HG03196 (cell line): Measurements from ENCODE around the gene GPR84.

Experiments
- ATAC-seq: cut with Tn5 transposase; IDR thresholded peaks from one replicate; pipeline ENCODE4 v1.9.1; 2021; ENCODE audit not compliant: unreplicated experiment

The GPR84 gene

DNA sequence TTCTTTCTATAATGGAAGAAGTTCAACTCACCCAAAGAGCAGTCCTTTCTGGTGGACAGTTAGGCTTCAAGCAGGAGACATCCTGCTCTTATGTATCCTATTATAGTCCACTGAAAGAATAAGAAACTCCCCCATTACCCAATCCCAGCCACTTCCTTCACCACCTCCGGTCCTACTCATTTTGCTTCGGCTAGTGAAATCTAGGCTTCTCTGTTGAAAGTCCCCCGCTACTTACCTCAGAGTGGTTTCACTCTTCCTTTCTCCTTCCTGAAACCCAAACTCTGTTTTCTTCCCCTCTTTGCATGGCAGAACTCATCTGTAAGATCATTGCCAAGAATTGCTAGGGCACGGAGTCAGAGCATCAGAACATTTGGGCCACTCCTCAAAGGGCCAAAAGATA is at the start of gene GPR84:
Gene GPR84, minus strand, starts transcription at position 74 of the 400 bp plus-strand sequence. CDS start 635 bp downstream, outside the sequence.
- ATAC-seq, result peak; percentile 43

DNA sequence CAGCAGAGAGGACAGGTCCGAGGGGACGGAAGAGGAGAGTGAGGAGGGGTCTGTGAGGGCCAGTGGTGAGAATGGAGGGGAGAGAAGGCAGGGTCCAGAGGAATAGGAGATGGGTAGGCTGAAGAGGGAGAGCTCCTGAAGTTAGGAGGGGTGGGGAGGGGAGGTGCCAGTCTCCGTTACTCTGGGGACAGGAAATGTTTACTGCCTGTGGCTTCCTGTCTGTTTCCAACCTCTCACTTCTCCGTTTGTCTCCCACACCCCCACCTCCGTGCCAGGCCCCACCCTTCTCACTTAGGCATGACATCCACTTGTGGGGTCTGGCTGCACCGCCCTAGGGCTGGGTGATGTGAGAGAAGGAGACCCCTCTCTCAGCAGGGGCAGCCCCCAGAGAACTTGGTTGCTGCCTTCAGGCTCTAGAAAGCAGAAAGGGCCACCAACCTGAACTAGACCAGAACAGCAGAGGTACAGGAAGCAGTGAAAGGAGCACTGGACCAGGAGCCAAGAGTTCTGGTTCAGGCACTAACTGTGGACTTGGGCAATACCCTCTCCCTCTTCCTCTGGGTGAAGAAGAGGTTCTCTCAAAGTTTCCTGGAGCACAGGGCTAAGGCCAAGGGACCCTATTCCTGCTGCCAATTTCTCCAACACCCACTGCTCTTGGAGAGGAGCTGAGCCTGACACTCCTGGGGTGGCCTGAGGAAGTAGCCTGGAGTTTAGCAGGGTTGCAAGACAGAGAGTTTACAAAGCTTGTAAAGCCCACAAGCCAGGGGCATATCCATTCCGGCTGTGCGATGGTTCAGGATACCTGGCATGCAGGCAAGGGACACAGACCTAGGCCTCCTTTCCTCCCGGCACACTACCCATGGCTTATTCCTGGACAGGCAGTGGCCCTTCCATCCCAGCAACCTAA is 49.3 kb upstream of the GPR84 start:
- ATAC-seq, result no peak

DNA sequence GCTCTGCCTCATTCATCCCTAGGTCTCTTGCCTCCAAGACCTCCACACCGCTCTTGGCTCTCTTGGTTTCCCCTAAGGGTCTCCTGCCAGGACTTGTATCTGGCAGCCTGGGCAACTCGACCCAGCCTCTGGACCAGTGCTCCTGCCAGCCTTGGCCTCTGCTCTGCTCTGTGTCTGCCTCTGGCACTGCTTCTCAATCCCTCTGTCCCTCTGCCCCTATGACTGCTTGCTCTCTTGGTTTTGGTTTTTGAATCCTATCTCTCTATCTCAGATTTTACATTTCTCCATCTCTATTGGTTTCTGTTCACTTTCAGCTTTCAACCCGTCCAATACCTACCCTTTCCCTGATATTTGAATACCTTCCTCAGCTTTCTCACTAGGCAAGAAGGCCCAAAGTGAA is 48.5 kb upstream of the GPR84 start:
- ATAC-seq, result no peak

DNA sequence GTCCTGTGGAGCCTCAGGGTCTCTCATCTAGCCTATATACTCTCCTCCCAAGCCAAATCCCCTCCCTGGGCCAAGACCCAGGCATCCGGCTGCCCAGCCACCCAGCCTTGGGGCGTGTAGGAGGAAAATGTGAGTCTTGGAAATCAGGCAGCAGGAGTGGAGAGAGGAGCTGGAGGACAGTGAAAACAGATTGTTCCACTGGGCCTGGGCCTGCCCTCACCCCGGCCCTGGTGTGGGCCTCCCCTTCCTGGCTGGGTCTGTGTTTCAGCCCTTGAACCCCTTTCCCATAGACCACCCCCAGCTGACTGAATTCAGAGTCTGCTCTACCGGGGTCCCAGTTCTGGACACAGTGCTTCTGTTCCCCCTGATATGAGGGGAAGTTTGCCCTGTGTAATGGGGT is 48.1 kb upstream of the GPR84 start:
- no peak for ATAC-seq

DNA sequence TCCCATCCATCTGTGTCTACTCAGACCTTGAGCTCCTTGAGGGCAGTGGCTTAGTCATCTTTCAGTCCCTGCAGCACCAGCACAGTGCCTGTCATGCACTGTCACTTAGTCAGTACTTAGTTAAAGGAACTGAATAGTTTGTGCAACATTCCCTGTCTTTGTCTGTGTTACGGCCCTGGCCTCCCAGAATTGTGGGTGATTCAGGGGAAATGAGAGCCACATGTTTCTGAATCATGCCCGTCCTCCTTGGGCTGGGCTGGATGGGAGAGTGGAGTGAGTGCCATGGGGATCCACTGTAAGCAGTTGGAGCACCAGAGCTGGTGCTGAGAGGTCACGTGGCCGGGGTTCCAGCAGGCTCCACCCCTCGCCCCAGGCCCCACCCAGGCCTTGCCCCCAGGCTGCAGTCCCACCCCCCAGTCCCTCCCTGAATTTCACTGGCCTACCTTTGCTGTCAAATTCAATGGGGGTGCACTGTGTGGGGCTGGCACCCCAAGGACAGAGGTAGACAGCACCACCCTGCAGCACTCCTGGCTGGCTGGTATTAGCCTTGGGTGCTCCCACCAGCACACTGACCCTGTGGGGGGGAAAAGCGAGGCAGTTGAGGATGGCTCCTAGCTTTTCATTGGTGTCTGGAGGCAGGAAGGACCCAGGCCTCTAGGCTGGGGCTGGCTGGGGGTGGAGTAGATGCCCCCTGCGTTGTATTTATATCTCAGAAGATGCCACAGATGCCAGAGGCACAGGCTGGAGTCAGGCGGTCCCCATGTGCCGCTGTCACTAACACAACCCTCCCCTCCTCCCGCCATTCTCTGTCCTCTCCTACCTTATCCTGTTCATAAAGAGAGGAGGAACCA is 47.3 kb upstream of the GPR84 start:
- no peak for ATAC-seq

DNA sequence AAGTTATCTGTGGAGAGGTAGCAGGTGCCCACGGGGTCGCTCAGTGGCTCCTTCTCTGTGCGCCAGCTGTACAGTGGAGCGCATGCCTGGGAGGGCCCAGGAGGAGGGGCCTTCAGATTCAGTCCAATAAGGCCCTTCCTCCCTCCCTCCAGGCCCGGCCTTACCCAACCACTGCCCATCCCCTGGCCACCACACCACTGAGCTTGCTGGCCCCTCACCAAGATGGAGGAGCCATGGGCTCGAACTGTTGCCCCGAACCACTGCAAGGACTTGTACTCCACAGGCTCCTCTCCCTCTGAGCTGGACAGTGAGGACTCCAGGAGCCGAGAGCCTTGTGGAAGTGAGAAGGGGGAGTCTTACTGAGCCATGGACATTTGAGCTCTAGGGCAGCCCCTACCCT is 45.0 kb upstream of the GPR84 start:
- no peak for ATAC-seq

DNA sequence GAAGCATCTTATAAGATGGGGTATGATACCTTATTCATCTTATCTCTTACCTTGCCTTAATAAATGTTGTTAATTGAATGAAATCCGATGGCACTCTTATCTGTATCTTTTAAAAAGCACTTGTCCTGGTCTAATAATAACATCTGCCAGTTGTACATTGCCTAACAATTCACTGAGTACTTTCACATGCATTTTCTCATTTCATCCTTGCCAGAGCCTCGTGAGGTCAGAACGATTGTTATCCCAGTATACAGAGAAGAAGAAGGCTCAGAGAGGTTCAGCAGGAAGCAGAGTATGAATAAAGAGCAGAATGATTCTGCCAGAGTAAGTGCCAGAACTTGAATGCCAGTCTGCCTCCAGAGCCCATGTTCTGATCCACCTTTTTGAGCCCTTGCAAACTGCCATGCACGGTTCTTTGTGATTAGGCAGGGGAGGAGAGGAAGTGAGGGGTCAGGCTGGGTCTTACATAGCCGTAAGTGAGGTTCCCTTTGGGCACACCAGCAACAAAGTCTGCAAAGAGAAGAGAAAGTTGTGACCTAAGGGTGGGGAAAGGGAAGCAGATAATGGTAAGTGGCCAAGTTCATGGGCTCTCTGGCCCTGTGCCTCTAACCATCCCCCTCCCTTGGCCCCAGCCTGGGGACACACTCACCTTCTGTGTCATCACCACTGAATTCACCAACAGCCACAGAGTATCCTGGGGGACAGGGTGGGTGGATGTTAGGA is 43.1 kb upstream of the GPR84 start:
- ATAC-seq, result no peak

DNA sequence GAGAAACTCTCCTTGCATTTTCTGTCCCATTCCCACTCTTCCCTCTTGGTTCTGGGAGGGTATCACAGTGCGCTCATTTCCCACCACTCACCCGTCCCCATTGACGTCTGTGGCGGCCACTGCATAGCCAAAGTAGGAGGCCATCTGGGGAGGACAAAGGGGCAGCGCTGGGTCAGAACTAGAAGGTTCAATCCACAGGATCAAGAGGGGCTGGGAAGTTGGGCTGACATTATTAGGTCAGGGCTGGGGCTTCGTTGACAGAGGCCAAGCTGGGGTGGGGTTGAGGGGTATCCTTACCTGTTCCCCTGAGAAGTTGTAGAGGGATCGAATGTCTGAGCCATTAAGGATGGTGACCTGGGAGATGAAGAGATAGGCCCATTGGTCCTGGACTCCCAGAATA is 41.3 kb upstream of the GPR84 start:
- no peak for ATAC-seq

DNA sequence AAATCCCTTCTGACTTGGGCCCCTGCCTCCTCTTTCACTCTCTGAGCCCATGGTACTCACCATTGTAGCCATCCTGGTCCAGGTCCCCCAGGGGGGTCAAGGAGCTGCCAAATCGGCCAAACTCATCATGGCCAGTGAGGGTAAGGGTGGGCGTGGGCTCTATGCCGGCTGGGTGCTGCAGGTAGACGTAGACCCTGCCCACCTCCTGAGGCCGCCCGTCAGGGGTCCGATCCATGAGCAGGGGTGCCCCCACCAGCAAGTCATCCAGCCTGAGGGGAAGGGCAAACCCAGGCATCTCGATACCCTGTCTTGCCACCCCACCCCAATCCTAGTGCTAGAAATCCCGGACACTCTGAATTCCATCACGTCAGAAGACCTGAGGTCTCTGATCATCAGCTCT is 40.8 kb upstream of the GPR84 start:
- ATAC-seq, result no peak

DNA sequence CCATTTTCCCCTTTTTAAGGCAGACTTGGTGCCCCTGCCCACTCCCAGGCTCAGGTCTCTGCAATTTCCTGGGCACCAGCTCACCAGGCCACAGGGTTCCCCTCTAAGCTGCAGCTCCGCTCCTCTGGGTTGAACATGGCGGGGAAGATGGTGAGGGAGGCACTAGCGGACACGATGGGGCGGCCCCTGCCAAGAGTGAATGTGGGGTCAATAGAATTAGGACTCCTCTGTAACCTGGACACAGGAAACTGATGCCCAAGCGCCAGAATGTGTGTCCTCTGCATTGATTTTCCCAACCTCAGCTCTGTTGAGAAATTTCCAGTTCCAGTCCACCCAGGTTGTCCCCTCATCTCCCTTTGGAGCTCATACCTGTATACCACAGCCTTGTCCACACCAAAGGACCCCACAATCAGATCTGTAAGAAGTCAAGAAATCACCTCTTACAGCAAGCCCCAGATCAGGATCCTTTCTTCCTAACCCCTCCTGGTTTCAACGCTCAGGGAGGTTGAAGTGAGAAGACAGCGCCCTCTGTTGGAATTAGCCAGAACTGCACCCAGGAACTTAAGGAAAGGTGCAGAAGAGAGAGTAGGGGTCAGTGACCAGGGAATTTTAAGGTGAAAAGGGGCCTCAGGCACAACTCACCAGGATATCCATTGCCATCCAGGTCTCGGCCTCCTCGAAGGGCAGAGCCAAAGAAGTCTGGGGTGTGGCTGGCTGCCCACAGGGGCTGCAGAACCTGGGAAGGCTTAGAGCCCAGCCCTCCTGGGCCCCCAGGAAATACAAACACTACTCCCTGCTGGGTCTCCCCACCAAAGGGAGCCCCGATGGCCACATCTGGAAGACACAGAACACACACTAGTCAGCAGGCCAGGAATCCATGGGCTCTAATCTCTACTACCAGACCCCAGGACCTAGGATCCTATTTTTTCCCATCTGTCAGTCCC is 40.0 kb upstream of the GPR84 start:
- ATAC-seq, result no peak

DNA sequence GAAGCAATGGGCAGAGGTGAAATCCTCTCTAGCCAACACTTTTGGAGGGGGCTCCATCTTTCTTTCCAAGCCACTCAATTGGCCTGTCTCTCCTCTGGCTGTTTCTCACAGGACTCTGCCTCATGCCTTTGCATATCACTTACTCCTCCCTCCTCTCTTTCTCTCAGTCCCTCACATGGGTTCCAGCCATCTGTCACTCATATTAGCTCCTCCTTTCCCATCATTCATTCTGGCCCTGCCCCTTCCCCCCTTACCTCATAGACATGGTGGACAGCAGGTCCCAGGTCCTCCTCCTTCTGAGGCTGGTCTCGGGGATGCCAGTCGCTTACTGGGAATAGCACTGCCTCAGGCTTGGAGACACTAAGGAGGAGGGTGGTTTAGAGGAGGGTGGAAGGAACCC is 36.8 kb upstream of the GPR84 start:
- no peak for ATAC-seq

DNA sequence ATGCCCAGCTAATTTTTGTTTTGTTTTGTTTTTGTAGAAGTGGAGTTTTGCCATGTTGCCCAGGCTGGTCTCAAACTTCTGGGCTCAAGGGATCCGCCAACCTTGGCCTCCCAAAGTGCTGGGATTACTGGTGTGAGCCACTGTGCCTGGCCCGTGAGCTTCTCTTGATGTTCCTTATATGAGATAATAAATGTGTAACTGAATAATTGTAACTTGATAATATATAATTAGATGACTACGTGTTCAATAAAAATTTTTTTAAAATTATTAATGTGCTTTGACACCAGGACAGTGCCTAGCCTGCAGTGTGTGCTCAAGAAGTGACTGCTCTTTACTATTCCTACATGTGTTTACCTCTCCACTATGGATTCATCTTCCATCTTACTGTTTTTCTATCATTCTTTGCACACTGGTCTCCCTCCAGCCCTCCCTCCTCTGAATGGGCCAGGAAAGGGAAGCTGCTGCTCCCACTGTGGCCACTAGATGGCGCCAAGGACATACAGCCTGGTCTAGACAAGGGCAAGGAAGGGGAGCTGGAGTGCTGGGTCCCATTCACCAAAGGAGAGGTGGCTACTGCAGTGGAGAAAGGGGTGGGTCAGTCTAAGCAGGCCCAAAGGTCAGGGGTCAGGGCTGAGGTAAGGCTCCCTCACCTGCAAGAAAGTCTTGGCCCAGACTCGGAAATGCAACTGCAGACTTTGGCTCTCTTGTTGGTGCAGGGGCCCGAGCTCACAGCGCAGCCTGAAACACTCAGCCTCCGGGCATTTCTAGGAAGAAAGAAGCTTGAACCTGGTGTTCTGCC is 34.9 kb upstream of the GPR84 start:
- peak; percentile 67 for ATAC-seq

DNA sequence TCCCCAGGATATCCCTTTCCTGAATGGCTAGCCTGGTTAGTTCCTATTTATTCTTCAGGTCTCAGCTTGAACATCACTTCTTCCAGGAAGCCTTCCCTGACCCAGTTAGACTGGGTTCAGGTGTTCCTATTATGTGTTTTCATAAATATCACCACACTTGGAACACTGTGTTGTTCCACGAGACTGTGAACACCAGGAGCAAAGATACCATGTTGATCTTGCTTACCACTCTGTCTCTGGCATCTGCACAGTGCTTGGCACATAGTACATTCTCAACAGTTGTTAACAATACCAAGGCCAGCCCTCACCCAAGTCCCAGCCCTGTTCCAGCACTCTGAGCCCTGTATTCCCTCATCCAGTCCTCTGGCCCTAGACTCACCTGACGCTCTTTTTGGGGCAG is 33.9 kb upstream of the GPR84 start:
- ATAC-seq, result no peak

DNA sequence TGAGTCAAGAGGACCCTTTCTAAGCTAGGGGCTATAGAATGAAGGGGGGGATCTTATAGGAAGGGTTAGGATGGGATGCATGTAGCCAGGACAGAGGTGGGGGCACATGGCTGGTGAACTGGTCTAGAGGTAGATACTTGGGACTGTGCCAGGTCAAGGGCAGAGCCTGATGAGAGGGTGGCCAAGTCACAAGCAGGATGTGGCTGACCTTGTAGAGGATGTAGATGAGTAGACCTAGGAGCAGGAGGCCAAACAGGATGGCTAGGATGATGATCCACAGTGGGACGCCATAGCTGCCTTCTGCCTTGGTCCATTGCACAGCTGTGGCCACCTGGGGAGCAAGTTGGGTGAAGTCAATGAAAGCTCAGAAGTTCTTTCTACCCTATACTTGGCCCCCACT is 32.9 kb upstream of the GPR84 start:
- no peak for ATAC-seq

DNA sequence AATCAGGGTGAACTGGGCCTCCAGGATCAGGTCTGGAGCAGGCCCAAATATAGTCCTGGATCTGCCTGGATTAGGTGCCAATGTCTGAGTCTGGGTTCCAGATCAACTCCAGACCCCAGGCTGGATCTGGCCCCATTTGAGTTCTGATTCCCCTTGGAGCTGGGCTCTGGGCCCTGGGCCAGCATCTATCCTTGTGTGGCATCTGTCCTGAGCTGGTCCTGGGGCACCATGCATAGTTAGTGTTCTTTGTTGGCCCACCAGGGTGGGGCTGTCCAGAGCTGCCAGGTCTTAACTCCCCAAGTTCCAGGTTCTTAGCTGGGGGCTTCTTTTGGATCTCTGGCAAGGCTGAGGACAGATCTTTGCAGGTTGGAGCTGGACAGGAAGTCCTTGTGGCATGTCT is 31.3 kb upstream of the GPR84 start:
- no peak for ATAC-seq

DNA sequence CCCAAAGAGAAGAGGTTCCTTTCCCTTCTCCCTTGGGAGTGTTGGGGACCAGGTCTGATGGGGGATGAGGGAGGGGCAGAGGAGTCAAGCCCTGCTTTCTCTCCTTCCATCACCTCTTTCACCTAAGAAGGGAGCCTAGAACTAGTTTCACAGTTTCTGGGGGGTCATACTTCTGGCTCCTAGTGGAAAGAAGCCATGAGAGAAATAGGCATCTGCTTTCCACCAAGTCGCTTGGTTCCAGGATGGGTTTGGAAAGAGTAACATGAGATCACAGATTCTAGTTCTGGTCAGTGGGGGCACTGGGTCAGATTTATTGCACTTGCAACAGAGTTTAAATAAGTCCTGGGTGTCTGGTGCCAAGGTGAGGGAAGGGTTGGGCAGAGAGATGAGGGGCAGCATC is 30.7 kb upstream of the GPR84 start:
- ATAC-seq, result no peak

DNA sequence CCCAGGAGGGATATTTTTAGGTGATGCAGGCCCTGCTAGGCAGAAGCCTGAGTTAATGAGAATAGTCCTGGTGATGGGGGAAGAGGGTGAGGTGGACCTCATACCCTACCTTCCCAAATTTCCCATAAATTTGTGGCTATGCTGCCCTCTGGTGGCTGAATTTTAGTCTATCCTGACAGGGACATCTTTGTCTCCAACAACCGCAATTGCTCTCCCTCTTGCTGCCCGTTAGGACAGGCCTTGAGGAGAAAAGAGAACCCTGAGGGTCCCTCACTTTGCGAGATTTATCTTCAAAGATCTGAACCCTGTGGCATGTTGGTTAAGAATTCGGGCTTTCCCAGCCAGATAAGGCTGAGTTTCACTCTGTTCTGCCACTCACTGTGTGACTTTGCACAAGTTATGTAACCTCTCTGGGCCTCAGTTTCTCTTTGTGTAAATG is 30.0 kb upstream of the GPR84 start:
- ATAC-seq, result no peak

DNA sequence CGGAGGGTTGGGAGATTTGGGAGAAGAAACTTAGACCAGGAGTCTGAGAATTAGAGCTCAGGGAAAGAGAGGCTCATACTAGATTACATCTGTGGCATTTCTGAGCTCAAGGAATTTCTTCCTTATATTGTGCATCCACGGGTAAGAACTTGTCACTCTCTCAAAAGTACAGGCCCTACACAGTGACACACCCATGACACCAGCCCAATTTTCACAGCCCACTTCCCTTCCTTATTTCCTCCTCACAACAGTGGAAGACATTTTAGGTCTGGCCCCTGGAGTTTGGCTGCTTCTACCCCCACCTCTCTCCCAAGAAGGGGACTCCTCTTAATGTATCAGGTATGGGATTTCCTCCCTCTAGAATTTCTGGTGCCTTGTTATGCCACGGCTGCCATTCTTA is 29.5 kb upstream of the GPR84 start:
- no peak for ATAC-seq

DNA sequence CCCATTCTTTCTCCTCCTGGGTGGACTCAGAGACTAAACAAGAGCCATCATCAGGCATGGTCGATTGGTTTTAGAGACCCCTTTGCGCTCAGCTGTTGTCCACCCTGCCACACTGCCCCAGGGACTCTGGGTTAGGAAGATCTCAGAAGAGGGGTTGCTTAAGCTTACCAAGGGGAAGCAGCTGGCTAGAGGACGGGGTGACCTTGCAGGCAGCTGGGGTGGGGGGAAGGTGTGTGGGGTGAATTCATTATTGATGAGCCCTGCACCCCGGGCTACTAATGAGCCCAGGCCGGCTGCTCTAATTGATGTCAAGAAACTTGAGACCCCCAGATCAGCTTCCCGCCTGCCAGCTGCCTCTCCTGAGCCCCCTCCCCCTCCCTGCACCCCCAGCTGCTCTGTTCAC is 28.9 kb upstream of the GPR84 start:
- no peak for ATAC-seq
